ACC112 (cell line): ENCODE results near the gene ANO1.

Experiments used
- H2AFZ ChIP-seq: fragments of 200-600 bp; sonication (generic); one replicate; pipeline ENCODE4 v1.6.0; 2017; ENCODE audit warnings: antibody characterized with exemption, low read length; ENCODE audit not compliant: unreplicated experiment
- H3K27ac ChIP-seq: fragments of 200-600 bp; sonication (generic); 2 replicates; pipeline ENCODE4 v1.5.1; 2014; ENCODE audit warnings: low read depth, mild to moderate bottlenecking, antibody characterized with exemption, low read length, moderate library complexity
- H3K27me3 ChIP-seq: fragments of 200-600 bp; sonication (generic); 2 replicates; pipeline ENCODE4 v1.6.1; 2014; ENCODE audit warnings: mild to moderate bottlenecking, antibody characterized with exemption, low read length, moderate library complexity, mixed read lengths; ENCODE audit not compliant: insufficient read depth
- H3K36me3 ChIP-seq: fragments of 200-600 bp; sonication (generic); 2 replicates; pipeline ENCODE4 v1.6.1; 2016; ENCODE audit warnings: mild to moderate bottlenecking, antibody characterized with exemption, low read length, moderate library complexity, mixed read lengths; ENCODE audit not compliant: insufficient read depth
- H3K4me1 ChIP-seq: fragments of 200-600 bp; sonication (generic); one replicate; pipeline ENCODE4 v1.6.1; 2016; ENCODE audit warnings: low read length, mixed read lengths; ENCODE audit not compliant: insufficient read depth, unreplicated experiment, control insufficient read depth
- H3K4me3 ChIP-seq: fragments of 200-600 bp; sonication (generic); 2 replicates; pipeline ENCODE4 v1.5.1; 2014; ENCODE audit warnings: mild to moderate bottlenecking, low read depth, low read length
- H3K79me2 ChIP-seq: fragments of 200-600 bp; sonication (generic); one replicate; pipeline ENCODE4 v1.6.0; 2016; ENCODE audit warnings: low read length; ENCODE audit not compliant: control insufficient read depth, unreplicated experiment, insufficient read depth

Gene ANO1

GRCh38 chr11:70098936-70099335 lies 20.8 kb downstream of the ANO1 start:
- Histone ChIP-seq H2AFZ (no peak overlapping the region), H3K27me3 (no peaks in the 10 kb centered on the region), H3K79me2 (no peaks in the 10 kb centered on the region), H3K4me1 (no peaks in the 10 kb centered on the region), H3K36me3 (no peaks in the 10 kb centered on the region), H3K4me3 (no peak overlapping the region), H3K27ac (no peak overlapping the region)

GRCh38 chr11:70099578-70100279 lies 21.6 kb downstream of the ANO1 start:
- Histone ChIP-seq H3K4me3 (no peak overlapping the region), H2AFZ (no peak overlapping the region), H3K79me2 (no peaks in the 10 kb centered on the region), H3K4me1 (no peaks in the 10 kb centered on the region), H3K27me3 (no peaks in the 10 kb centered on the region), H3K36me3 (no peaks in the 10 kb centered on the region), H3K27ac (no peak overlapping the region)

GRCh38 chr11:70100280-70100603 lies 22.1 kb downstream of the ANO1 start:
- Histone ChIP-seq H3K4me1 (no peaks in the 10 kb centered on the region), H3K36me3 (no peaks in the 10 kb centered on the region), H2AFZ (no peak overlapping the region), H3K27ac (no peak overlapping the region), H3K79me2 (no peaks in the 10 kb centered on the region), H3K4me3 (no peak overlapping the region), H3K27me3 (no peaks in the 10 kb centered on the region)

GRCh38 chr11:70100791-70101190 lies 22.7 kb downstream of the ANO1 start:
- H3K27ac ChIP-seq = no peak overlapping the region
- H2AFZ ChIP-seq = no peak overlapping the region
- H3K36me3 ChIP-seq = no peaks in the 10 kb centered on the region
- H3K4me3 ChIP-seq = no peak overlapping the region
- H3K27me3 ChIP-seq = no peaks in the 10 kb centered on the region
- no peaks in the 10 kb centered on the region for H3K79me2 ChIP-seq
- no peaks in the 10 kb centered on the region for H3K4me1 ChIP-seq

GRCh38 chr11:70103256-70103975 lies 25.3 kb downstream of the ANO1 start:
- Histone ChIP-seq H3K4me1 (no peaks in the 10 kb centered on the region), H3K27ac (no peak overlapping the region), H3K4me3 (no peak overlapping the region), H3K27me3 (no peaks in the 10 kb centered on the region), H3K79me2 (no peaks in the 10 kb centered on the region), H2AFZ (no peak overlapping the region), H3K36me3 (no peaks in the 10 kb centered on the region)

GRCh38 chr11:70104419-70104818 lies 26.3 kb downstream of the ANO1 start:
- no peak overlapping the region for H3K4me3 ChIP-seq
- no peaks in the 10 kb centered on the region for H3K36me3 ChIP-seq
- no peaks in the 10 kb centered on the region for H3K27me3 ChIP-seq
- no peak overlapping the region for H3K27ac ChIP-seq
- no peaks in the 10 kb centered on the region for H3K79me2 ChIP-seq
- H2AFZ ChIP-seq = no peak overlapping the region
- no peaks in the 10 kb centered on the region for H3K4me1 ChIP-seq

GRCh38 chr11:70104961-70105360 lies 26.8 kb downstream of the ANO1 start:
- no peaks in the 10 kb centered on the region for H3K4me1 ChIP-seq
- no peaks in the 10 kb centered on the region for H3K27me3 ChIP-seq
- no peaks in the 10 kb centered on the region for H3K79me2 ChIP-seq
- H3K27ac ChIP-seq = no peak overlapping the region
- no peaks in the 10 kb centered on the region for H3K36me3 ChIP-seq
- no peak overlapping the region for H3K4me3 ChIP-seq
- H2AFZ ChIP-seq = no peak overlapping the region

GRCh38 chr11:70105369-70105754 lies 27.2 kb downstream of the ANO1 start:
- no peaks in the 10 kb centered on the region for H3K36me3 ChIP-seq
- no peaks in the 10 kb centered on the region for H3K4me1 ChIP-seq
- no peaks in the 10 kb centered on the region for H3K79me2 ChIP-seq

GRCh38 chr11:70105755-70106571 lies 27.8 kb downstream of the ANO1 start:
- Histone ChIP-seq H3K36me3 (no peaks in the 10 kb centered on the region), H3K79me2 (no peaks in the 10 kb centered on the region), H3K27me3 (no peaks in the 10 kb centered on the region), H3K4me1 (no peaks in the 10 kb centered on the region), H3K27ac (no peak overlapping the region), H3K4me3 (no peak overlapping the region), H2AFZ (no peak overlapping the region)

More at GRCh38 chr11:70105369-70105754, 27.2 kb downstream of the ANO1 start:
- H2AFZ ChIP-seq = no peak overlapping the region
- H3K27me3 ChIP-seq = no peaks in the 10 kb centered on the region
- no peak overlapping the region for H3K27ac ChIP-seq
- H3K4me3 ChIP-seq = no peak overlapping the region

GRCh38 chr11:70106757-70107156 lies 28.6 kb downstream of the ANO1 start:
- Histone ChIP-seq H3K27ac (no peak overlapping the region), H3K79me2 (no peaks in the 10 kb centered on the region), H3K4me3 (no peak overlapping the region), H2AFZ (no peak overlapping the region), H3K4me1 (peaks cover 2% of the 10 kb centered on the region), H3K36me3 (no peaks in the 10 kb centered on the region), H3K27me3 (no peaks in the 10 kb centered on the region)
